COLO668 (cell line): ENCODE measurements around the gene AKAP5.

ENCODE experiments used
- DNase-seq: peaks from one replicate; lab custom pipeline; 2025; ENCODE audit not compliant: unreplicated experiment; lab: John Stamatoyannopoulos, UW

AKAP5 gene

GRCh38 chr14:64459405-64460136 lies 5.7 kb upstream of the AKAP5 start:
- no peak for DNase-seq

- DNase-seq = no peak
Measured at GRCh38 chr14:64461221-64461620, 4.1 kb upstream of the AKAP5 start.

- no peak for DNase-seq
Measured at GRCh38 chr14:64463195-64463594, 2.1 kb upstream of the AKAP5 start.

GRCh38 chr14:64463873-64464272 lies 1.4 kb upstream of the AKAP5 start:
- DNase-seq = no peak

- peak; percentile 47 for DNase-seq
Measured at GRCh38 chr14:64464651-64465050, 648 bp upstream of the AKAP5 start.

- no peak for DNase-seq
Measured at GRCh38 chr14:64465831-64466554, 694 bp downstream of the AKAP5 start.

GRCh38 chr14:64467101-64467500 lies 1.8 kb downstream of the AKAP5 start:
- DNase-seq = no peak

- no peak for DNase-seq
Measured at GRCh38 chr14:64467566-64467965, 2.3 kb downstream of the AKAP5 start.

GRCh38 chr14:64468451-64468850 lies 3.2 kb downstream of the AKAP5 start:
- DNase-seq = no peak

- DNase-seq = no peak
Measured at GRCh38 chr14:64474041-64474440, 8.7 kb downstream of the AKAP5 start.

GRCh38 chr14:64474698-64475097 lies 9.4 kb downstream of the AKAP5 start:
- DNase-seq = no peak

GRCh38 chr14:64475585-64476273 lies 10.4 kb downstream of the AKAP5 start:
- DNase-seq = no peak

GRCh38 chr14:64476438-64476837 lies 11.1 kb downstream of the AKAP5 start:
- no peak for DNase-seq

GRCh38 chr14:64478634-64479250 lies 13.4 kb downstream of the AKAP5 start:
- no peak for DNase-seq

- DNase-seq = no peak
Measured at GRCh38 chr14:64488590-64489099, 23.3 kb downstream of the AKAP5 start.

- DNase-seq = no peak
Measured at GRCh38 chr14:64491637-64492036, 26.3 kb downstream of the AKAP5 start.

GRCh38 chr14:64493455-64493854 lies 28.2 kb downstream of the AKAP5 start:
- no peak for DNase-seq

GRCh38 chr14:64495252-64495651 lies 30.0 kb downstream of the AKAP5 start:
- no peak for DNase-seq

GRCh38 chr14:64496764-64497163 lies 31.5 kb downstream of the AKAP5 start:
- DNase-seq = no peak

- no peak for DNase-seq
Measured at GRCh38 chr14:64500088-64500487, 34.8 kb downstream of the AKAP5 start.

- peak; percentile 40 for DNase-seq
Measured at GRCh38 chr14:64501411-64502171, 36.3 kb downstream of the AKAP5 start.
